Measurements from ENCODE around the gene SLC23A3.

SLC23A3 gene

DNA sequence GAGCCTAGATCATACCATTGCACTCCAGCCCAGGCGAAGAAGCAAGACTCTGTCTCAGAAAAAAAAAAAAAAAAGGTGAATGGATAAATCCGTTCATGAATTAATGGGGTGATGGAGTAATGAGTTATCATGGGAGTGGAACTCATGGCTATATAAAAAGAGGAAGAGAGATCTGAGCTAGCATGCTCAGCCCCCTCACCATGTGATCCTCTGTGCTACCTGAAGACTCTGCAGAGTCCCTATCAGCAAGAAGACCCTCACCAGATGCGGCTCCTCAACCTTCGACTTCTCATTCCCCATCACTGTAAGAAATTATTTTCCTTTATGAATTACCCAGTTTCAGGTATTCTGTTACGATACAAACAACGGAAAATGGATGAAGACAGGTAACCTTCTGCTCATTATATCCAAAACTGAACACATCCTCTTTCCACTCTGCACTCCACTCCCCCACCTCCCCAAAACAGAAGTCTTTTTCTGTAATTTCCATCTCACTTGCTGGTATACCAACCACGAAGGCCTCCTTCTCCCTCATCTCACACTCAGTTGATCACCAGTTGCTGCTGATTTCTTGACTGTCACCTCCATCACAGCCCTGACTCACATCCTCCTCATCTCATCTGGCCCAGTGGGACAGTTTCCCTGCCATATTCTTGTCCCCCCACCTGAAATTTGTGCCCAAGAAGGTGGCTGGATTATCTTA is 17.1 kb upstream of the SLC23A3 start:
- H3K4me3 ChIP-seq (ENCODE audit: low read depth, low read length) = no peak overlapping the region
- in situ Hi-C loops (cut with HindIII; ENCODE audit: low sequenced_read_pairs) = no loop called here
- DNase-seq (ENCODE audit: low read depth) = no peak
- TF ChIP-seq CTCF (IDR thresholded peaks at IDR 0.05; ENCODE audit: low read depth, low read length, missing control alignments) = no peak

GRCh38 chr2:219184121-219184520 is 14.3 kb upstream of the SLC23A3 start:
- in situ Hi-C loops (cut with HindIII; ENCODE audit: low sequenced_read_pairs) = loop anchor here (5.0 kb wide), 1 partner anchor 43 kb away; the partner anchor contains the start of genes ANKZF1 and ATG9A
- TF ChIP-seq CTCF (IDR thresholded peaks at IDR 0.05; ENCODE audit: low read depth, low read length, missing control alignments) = no peak
- DNase-seq (ENCODE audit: low read depth) = no peak
- no peak overlapping the region for H3K4me3 ChIP-seq (ENCODE audit: low read depth, low read length)

DNA sequence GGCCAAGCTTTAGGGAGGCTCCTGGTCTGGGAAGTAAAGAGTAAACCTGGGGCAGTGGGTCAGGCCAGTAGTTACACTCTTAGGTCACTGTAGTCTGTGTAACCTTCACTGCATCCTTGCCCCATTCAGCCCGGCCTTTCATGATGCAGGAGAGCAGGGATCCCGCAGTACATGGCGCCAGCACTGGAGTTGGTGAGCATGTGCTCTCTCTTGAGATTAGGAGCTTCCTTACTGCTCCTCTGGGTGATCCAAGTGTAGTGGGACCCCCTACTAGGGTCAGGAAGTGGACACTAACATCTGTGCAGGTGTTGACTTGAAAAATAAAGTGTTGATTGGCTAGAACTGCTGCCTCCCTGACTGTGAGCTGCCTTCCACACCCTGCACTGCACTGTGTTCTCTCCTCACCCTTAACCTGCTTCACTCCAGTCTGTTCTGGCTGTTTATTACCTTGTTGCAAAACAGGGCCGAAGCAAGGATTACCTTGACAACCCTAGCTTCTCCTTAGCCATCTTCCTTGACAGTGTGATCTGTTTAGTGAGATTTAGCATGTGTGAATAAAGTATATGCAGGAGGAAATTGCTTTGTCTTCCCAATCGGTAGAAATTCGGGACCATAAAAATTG is 13.4 kb upstream of the SLC23A3 start:
- DNase-seq (ENCODE audit: low read depth) = no peak
- in situ Hi-C loops (cut with HindIII; ENCODE audit: low sequenced_read_pairs) = loop anchor here (5.0 kb wide), 1 partner anchor 44 kb away; the partner anchor contains the start of genes ANKZF1 and ATG9A
- H3K4me3 ChIP-seq (ENCODE audit: low read depth, low read length) = no peak overlapping the region
- TF ChIP-seq CTCF (IDR thresholded peaks at IDR 0.05; ENCODE audit: low read depth, low read length, missing control alignments) = no peak

DNA sequence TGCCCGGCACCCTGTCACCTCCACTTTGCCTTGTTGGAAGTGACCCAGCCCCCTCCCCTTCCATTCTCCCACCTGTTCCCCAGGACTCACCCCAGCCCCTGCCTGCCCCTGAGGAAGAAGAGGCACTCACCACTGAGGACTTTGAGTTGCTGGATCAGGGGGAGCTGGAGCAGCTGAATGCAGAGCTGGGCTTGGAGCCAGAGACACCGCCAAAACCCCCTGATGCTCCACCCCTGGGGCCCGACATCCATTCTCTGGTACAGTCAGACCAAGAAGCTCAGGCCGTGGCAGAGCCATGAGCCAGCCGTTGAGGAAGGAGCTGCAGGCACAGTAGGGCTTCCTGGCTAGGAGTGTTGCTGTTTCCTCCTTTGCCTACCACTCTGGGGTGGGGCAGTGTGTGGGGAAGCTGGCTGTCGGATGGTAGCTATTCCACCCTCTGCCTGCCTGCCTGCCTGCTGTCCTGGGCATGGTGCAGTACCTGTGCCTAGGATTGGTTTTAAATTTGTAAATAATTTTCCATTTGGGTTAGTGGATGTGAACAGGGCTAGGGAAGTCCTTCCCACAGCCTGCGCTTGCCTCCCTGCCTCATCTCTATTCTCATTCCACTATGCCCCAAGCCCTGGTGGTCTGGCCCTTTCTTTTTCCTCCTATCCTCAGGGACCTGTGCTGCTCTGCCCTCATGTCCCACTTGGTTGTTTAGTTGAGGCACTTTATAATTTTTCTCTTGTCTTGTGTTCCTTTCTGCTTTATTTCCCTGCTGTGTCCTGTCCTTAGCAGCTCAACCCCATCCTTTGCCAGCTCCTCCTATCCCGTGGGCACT is 12.7 kb upstream of the SLC23A3 start:
- H3K4me3 ChIP-seq (ENCODE audit: low read depth, low read length) = no peak overlapping the region
- in situ Hi-C loops (cut with HindIII; ENCODE audit: low sequenced_read_pairs) = loop anchor here (5.0 kb wide), 1 partner anchor 45 kb away; the partner anchor contains the start of genes ANKZF1 and ATG9A
- DNase-seq (ENCODE audit: low read depth) = no peak
- TF ChIP-seq CTCF (IDR thresholded peaks at IDR 0.05; ENCODE audit: low read depth, low read length, missing control alignments) = no peak

DNA sequence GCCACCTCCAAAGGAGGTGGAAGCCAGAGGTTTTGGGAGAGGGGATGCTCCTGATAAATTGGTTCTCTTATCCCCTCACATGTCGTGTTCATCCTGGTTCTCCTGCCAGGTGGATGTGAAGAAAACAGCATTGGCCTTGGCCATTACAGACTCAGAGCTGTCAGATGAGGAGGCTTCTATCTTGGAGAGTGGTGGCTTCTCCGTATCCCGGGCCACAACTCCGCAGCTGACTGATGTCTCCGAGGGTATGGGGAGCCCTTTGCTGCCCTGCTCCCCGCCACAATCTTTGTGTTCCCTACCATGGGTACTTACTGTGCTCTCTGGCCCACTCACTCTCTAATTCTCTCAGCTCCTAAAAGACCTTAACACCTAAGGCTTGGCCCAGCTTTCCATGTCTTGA is 11.7 kb upstream of the SLC23A3 start:
- DNase-seq (ENCODE audit: low read depth) = no peak
- TF ChIP-seq CTCF (IDR thresholded peaks at IDR 0.05; ENCODE audit: low read depth, low read length, missing control alignments) = no peak
- in situ Hi-C loops (cut with HindIII; ENCODE audit: low sequenced_read_pairs) = loop anchor here (5.0 kb wide), 1 partner anchor 46 kb away; the partner anchor contains the start of genes ANKZF1 and ATG9A
- no peak overlapping the region for H3K4me3 ChIP-seq (ENCODE audit: low read depth, low read length)

- DNase-seq (ENCODE audit: low read depth) = no peak
- in situ Hi-C loops (cut with HindIII; ENCODE audit: low sequenced_read_pairs) = loop anchor here (5.0 kb wide), 1 partner anchor 46 kb away; the partner anchor contains the start of genes ANKZF1 and ATG9A
- no peak for TF ChIP-seq CTCF (IDR thresholded peaks at IDR 0.05; ENCODE audit: low read depth, low read length, missing control alignments)
- H3K4me3 ChIP-seq (ENCODE audit: low read depth, low read length) = no peak overlapping the region
Observed at GRCh38 chr2:219180961-219181360, 11.1 kb upstream of the SLC23A3 start.

All from astrocyte of the cerebellum (primary cell).